SK-N-SH (cell line): ENCODE measurements around the gene PCDHGA1. TPM values are rescaled to one million over a fixed set of nuclear protein-coding genes. Genes with fewer than 3 reads are reported as not detected.

ENCODE experiments used
- CTCF ChIA-PET: fragments of 300-600, 350-600 bp; formaldehyde crosslinking; extraction: SDS; loops from one replicate; lab custom pipeline; 2021; lab: Yijun Ruan, JAX
- POLR2A ChIA-PET: fragments of 350-600 bp; sonication (Branson Sonifier 250); formaldehyde crosslinking; extraction: SDS; loops from one replicate; lab custom pipeline; 2020; ENCODE audit warnings: antibody characterized with exemption, inconsistent platforms; lab: Yijun Ruan, JAX
- DNase-seq: peaks from one replicate; pipeline ENCODE4 v3.0.0; 2012
- H2AFZ ChIP-seq: fragments of 200-600 bp; sonication (generic); 2 replicates; pipeline ENCODE4 v1.8.1; 2016; ENCODE audit warnings: antibody characterized with exemption, mild to moderate bottlenecking, low read depth
- H3F3A ChIP-seq: fragments of 200-600 bp; sonication (generic); replicated peaks from 2 replicates; pipeline ENCODE3; 2016; ENCODE audit warnings: antibody characterized with exemption, mild to moderate bottlenecking; ENCODE audit not compliant: insufficient read depth
- H3K27ac ChIP-seq, 2 experiments: fragments of 200-500 bp in 1 of 2; fragments of 200-600 bp in 1 of 2; sonication (Bioruptor generic) in 1 of 2; sonication (generic), shearing (Covaris generic) in 1 of 2; 2 replicates each; pipeline versions ENCODE4 v1.5.1 to v1.6.1; 2014 to 2016; ENCODE audit warnings: low read depth in 2 of 2, inconsistent platforms in 1 of 2, low read length in 1 of 2, mild to moderate bottlenecking in 1 of 2, mixed read lengths in 1 of 2
- H3K27me3 ChIP-seq: fragments of 200-600 bp; sonication (generic), shearing (Covaris generic); 2 replicates; pipeline ENCODE4 v1.6.1; 2016; ENCODE audit warnings: mixed run types; ENCODE audit not compliant: insufficient read depth
- H3K36me3 ChIP-seq, 2 experiments: fragments of 200-500 bp in 1 of 2; fragments of 200-600 bp in 1 of 2; sonication (Bioruptor generic) in 1 of 2; sonication (generic) in 1 of 2; replicated peaks in 1 of 2; 2 replicates each; pipeline versions ENCODE3 to v1.5.1; 2014 to 2016; ENCODE audit warnings: low read length in 1 of 2, mild to moderate bottlenecking in 1 of 2; ENCODE audit not compliant: insufficient read depth in 2 of 2, control insufficient read depth in 1 of 2
- H3K4me1 ChIP-seq, 2 experiments: fragments of 200-500 bp in 1 of 2; fragments of 200-600 bp in 1 of 2; sonication (Bioruptor generic) in 1 of 2; sonication (generic), shearing (Covaris generic) in 1 of 2; 2 replicates each; pipeline versions ENCODE4 v1.5.1 to v1.6.1; 2014 to 2016; ENCODE audit warnings: low read depth in 1 of 2, low read length in 1 of 2, mixed run types in 1 of 2; ENCODE audit not compliant: insufficient read depth in 2 of 2, control insufficient read depth in 1 of 2
- H3K4me2 ChIP-seq: fragments of 200-600 bp; sonication (generic), shearing (Covaris generic); 2 replicates; pipeline ENCODE4 v1.6.1; 2017; ENCODE audit warnings: mixed run types
- H3K4me3 ChIP-seq, 2 experiments: fragments of 200-500 bp in 1 of 2; fragments of 200-600 bp in 1 of 2; sonication (Bioruptor generic) in 1 of 2; sonication (generic), shearing (Covaris generic) in 1 of 2; 2 replicates each; pipeline versions ENCODE4 v1.5.1 to v1.8.1; 2014 to 2016; ENCODE audit warnings: low read depth in 2 of 2, inconsistent platforms in 1 of 2, low read length in 1 of 2, mild to moderate bottlenecking in 1 of 2, mixed read lengths in 1 of 2, moderate library complexity in 1 of 2
- H3K79me2 ChIP-seq: fragments of 200-600 bp; sonication (generic); 2 replicates; pipeline ENCODE4 v1.8.1; 2017; ENCODE audit warnings: mild to moderate bottlenecking; ENCODE audit not compliant: insufficient read depth
- H3K9ac ChIP-seq: fragments of 200-600 bp; sonication (generic); 2 replicates; pipeline ENCODE4 v1.6.1; 2017; ENCODE audit warnings: mixed run types
- H3K9me2 ChIP-seq: fragments of 200-600 bp; sonication (generic); 2 replicates; pipeline ENCODE4 v1.6.1; 2017; ENCODE audit warnings: mixed run types
- H3K9me3 ChIP-seq: fragments of 200-600 bp; sonication (generic); 2 replicates; pipeline ENCODE4 v1.6.1; 2017; ENCODE audit warnings: mixed run types, mild to moderate bottlenecking, moderate library complexity
- H4K20me1 ChIP-seq: fragments of 200-600 bp; sonication (generic); 2 replicates; pipeline ENCODE4 v1.6.1; 2017; ENCODE audit warnings: mild to moderate bottlenecking, mixed run types; ENCODE audit not compliant: insufficient read depth
- FOXJ3 ChIP-seq: sonication (generic); formaldehyde crosslinking; IDR thresholded peaks from 2 replicates; pipeline ENCODE4 v1.5.1; 2020; ENCODE audit warnings: mild to moderate bottlenecking, missing genetic modification reagents
- GABPA ChIP-seq: IDR thresholded peaks from 2 replicates; pipeline ENCODE4 v1.4.0; 2012; ENCODE audit warnings: low read depth, mild to moderate bottlenecking
- POLR2AphosphoS5 ChIP-seq: IDR thresholded peaks from 2 replicates; pipeline ENCODE4 v1.6.1; 2012; ENCODE audit warnings: low read depth, low read length
- RXRA ChIP-seq: IDR thresholded peaks from 2 replicates; pipeline ENCODE4 v1.4.0; 2012; ENCODE audit warnings: low read depth, mild to moderate bottlenecking, borderline replicate concordance
- TCF12 ChIP-seq: IDR thresholded peaks from 2 replicates; pipeline ENCODE4 v1.4.0; 2012
- TEAD4 ChIP-seq: IDR thresholded peaks from 2 replicates; pipeline ENCODE4 v1.4.0; 2012; ENCODE audit warnings: mild to moderate bottlenecking, borderline replicate concordance; ENCODE audit not compliant: insufficient read depth
- WGBS: methylation state at CpG from one replicate; pipeline ENCODE4 v1.1.6; 2017; ENCODE audit warnings: low lambda C conversion rate; 5-methylcytosine and 5-hydroxymethylcytosine counted together
- polyA plus RNA-seq, 3 experiments: library from polyadenylated mRNA; depleted of rRNA; stranded (reverse); fragments of >200 nt; gene quantifications; 2 replicates each; pipeline ENCODE4 v1.2.3, GENCODE V29; 2012
- TF ChIP-seq, protein P1 (sequence below): IDR thresholded peaks from 2 replicates; pipeline ENCODE4 v1.6.1; 2012; ENCODE audit warnings: mild to moderate bottlenecking, low read depth, low read length, moderate library complexity
- TF ChIP-seq, protein P2 (sequence below): IDR thresholded peaks from 2 replicates; pipeline ENCODE4 v1.4.0; 2012; ENCODE audit warnings: low read depth, borderline replicate concordance
- TF ChIP-seq, protein P3 (sequence below): fragments of 150-350 bp; IDR thresholded peaks from 2 replicates; pipeline ENCODE4 v1.6.1; 2016; ENCODE audit warnings: mild to moderate bottlenecking, low read depth, low read length

The PCDHGA1 gene
- polyA plus RNA-seq, 1 of the 3 experiments (the other 2 are of a cell fraction): 1.2 TPM

DNA sequence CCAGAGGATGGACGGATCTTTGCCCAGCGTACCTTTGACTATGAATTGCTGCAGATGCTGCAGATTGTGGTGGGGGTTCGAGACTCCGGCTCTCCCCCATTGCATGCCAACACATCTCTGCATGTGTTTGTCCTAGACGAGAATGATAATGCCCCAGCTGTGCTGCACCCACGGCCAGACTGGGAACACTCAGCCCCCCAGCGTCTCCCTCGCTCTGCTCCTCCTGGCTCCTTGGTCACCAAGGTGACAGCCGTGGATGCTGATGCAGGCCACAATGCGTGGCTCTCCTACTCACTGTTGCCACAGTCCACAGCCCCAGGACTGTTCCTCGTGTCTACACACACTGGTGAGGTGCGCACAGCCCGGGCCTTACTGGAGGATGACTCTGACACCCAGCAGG lies 160.5 kb downstream of the PCDHGA1 start:
- Histone ChIP-seq H3F3A (peaks cover 9% of the 10 kb centered on the region), H2AFZ (no peak overlapping the region), H3K9me3 (no peaks in the 10 kb centered on the region), H3K4me3 (no peak overlapping the region), H4K20me1 (peaks cover 28% of the 10 kb centered on the region; the same call in 1 of the 2 replicates), H3K9ac (no peak overlapping the region), H3K36me3 (peaks cover 16 to 58% of the 10 kb centered on the region in 2 experiments), H3K4me2 (no peak overlapping the region), H3K27ac (no peak overlapping the region), H3K27me3 (no peaks in the 10 kb centered on the region), H3K79me2 (peaks cover 75% of the 10 kb centered on the region), H3K9me2 (no peaks in the 10 kb centered on the region), H3K4me1 (peaks cover 24 to 41% of the 10 kb centered on the region in 2 experiments; a peak in 3 of 4 replicates)
- ChIA-PET CTCF (no interaction called here), POLR2A (no interaction called here)
- DNase-seq: no peak
- whole genome bisulfite sequencing: 98% methylated on average over 9 of the region's 13 CpGs
- TF ChIP-seq, protein P1, sequence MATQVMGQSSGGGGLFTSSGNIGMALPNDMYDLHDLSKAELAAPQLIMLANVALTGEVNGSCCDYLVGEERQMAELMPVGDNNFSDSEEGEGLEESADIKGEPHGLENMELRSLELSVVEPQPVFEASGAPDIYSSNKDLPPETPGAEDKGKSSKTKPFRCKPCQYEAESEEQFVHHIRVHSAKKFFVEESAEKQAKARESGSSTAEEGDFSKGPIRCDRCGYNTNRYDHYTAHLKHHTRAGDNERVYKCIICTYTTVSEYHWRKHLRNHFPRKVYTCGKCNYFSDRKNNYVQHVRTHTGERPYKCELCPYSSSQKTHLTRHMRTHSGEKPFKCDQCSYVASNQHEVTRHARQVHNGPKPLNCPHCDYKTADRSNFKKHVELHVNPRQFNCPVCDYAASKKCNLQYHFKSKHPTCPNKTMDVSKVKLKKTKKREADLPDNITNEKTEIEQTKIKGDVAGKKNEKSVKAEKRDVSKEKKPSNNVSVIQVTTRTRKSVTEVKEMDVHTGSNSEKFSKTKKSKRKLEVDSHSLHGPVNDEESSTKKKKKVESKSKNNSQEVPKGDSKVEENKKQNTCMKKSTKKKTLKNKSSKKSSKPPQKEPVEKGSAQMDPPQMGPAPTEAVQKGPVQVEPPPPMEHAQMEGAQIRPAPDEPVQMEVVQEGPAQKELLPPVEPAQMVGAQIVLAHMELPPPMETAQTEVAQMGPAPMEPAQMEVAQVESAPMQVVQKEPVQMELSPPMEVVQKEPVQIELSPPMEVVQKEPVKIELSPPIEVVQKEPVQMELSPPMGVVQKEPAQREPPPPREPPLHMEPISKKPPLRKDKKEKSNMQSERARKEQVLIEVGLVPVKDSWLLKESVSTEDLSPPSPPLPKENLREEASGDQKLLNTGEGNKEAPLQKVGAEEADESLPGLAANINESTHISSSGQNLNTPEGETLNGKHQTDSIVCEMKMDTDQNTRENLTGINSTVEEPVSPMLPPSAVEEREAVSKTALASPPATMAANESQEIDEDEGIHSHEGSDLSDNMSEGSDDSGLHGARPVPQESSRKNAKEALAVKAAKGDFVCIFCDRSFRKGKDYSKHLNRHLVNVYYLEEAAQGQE: no peak
- TF ChIP-seq POLR2AphosphoS5: no peak
- no peak for TF ChIP-seq TCF12

DNA sequence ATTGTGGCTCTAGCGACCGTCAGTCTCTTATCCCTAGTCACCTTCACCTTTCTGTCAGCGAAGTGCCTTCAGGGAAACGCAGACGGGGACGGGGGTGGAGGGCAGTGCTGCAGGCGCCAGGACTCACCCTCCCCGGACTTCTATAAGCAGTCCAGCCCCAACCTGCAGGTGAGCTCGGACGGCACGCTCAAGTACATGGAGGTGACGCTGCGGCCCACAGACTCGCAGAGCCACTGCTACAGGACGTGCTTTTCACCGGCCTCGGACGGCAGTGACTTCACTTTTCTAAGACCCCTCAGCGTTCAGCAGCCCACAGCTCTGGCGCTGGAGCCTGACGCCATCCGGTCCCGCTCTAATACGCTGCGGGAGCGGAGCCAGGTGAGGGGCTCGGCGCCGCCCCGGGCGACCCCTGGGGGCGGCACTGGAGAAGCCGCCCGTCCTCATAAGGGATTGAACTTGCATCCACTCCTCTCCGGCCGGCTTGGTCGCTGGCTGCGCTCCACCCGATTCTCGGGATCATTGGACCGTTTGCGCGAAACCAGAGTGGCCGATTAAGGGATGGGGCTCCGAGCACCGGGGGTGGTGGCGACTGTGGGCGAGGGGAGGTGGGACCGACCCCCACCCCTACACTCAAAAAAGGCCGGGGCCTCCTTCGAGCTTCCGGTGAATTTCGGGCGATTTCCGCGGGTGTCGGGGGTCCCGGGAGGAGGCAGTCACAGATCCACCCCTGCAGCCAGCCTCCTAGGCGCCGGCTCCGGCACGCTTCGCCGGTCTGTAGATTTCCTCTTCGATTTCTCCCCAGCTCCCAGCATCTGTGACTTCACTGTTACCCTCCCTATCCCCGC lies 161.2 kb downstream of the PCDHGA1 start:
- 93% methylated on average over 49 of the region's 66 CpGs for WGBS
- Histone ChIP-seq H3K9me2 (no peaks in the 10 kb centered on the region), H3K4me3 (no peak overlapping the region), H3K79me2 (peaks cover 67% of the 10 kb centered on the region), H3K27me3 (no peaks in the 10 kb centered on the region), H3K27ac (no peak overlapping the region), H4K20me1 (peaks cover 28% of the 10 kb centered on the region; the same call in 1 of the 2 replicates), H3K9me3 (no peaks in the 10 kb centered on the region), H3K9ac (no peak overlapping the region), H3F3A (peaks cover 11% of the 10 kb centered on the region), H3K4me1 (peaks cover 18 to 47% of the 10 kb centered on the region in 2 experiments; a peak in 3 of 4 replicates), H3K36me3 (peaks cover 16 to 50% of the 10 kb centered on the region in 2 experiments), H2AFZ (no peak overlapping the region), H3K4me2 (no peak overlapping the region)
- DNase-seq: no peak
- TF ChIP-seq GABPA: no peak
- TF ChIP-seq FOXJ3 (CRISPR knock-in tag): no peak
- TF ChIP-seq, protein P2, sequence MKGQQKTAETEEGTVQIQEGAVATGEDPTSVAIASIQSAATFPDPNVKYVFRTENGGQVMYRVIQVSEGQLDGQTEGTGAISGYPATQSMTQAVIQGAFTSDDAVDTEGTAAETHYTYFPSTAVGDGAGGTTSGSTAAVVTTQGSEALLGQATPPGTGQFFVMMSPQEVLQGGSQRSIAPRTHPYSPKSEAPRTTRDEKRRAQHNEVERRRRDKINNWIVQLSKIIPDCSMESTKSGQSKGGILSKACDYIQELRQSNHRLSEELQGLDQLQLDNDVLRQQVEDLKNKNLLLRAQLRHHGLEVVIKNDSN: no peak
- TF ChIP-seq RXRA: no peak
- no peak for TF ChIP-seq TEAD4
- TF ChIP-seq, protein P3, sequence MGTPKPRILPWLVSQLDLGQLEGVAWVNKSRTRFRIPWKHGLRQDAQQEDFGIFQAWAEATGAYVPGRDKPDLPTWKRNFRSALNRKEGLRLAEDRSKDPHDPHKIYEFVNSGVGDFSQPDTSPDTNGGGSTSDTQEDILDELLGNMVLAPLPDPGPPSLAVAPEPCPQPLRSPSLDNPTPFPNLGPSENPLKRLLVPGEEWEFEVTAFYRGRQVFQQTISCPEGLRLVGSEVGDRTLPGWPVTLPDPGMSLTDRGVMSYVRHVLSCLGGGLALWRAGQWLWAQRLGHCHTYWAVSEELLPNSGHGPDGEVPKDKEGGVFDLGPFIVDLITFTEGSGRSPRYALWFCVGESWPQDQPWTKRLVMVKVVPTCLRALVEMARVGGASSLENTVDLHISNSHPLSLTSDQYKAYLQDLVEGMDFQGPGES: no peak
- ChIA-PET CTCF (no interaction called here), POLR2A (no interaction called here)
